SJCRH30 (cell line): ENCODE data around the gene BSDC1. TPM values are rescaled to one million over a fixed set of nuclear protein-coding genes. Genes with fewer than 3 reads are reported as not detected.
A peak's percentile ranks its signal among the peaks of the same experiment; 100 is the strongest.
"Not testable (repeated sequence)": the region's sequence is repeated elsewhere in the genome, so short reads cannot be mapped to it uniquely, and the experiment has no call there.

Experiments used
- DNase-seq, 2 experiments: peaks; one replicate each; pipeline ENCODE4 v3.0.0-alpha.2; 2015 to 2020
- H3K27ac ChIP-seq: fragments of 250-450 bp; sonication (Bioruptor Pico); 2 replicates; pipeline ENCODE4 v1.5.1; 2020; ENCODE audit warnings: mild to moderate bottlenecking, moderate library complexity
- H3K27me3 ChIP-seq: fragments of 250-450 bp; sonication (Bioruptor Pico); 2 replicates; pipeline ENCODE4 v1.5.1; 2020; ENCODE audit warnings: mild to moderate bottlenecking, moderate library complexity
- H3K36me3 ChIP-seq: fragments of 250-450 bp; sonication (Bioruptor Pico); 2 replicates; pipeline ENCODE4 v1.5.1; 2020; ENCODE audit warnings: mild to moderate bottlenecking, moderate library complexity
- H3K4me1 ChIP-seq: fragments of 250-450 bp; sonication (Bioruptor Pico); 2 replicates; pipeline ENCODE4 v1.5.1; 2020; ENCODE audit warnings: mild to moderate bottlenecking, moderate library complexity
- H3K4me3 ChIP-seq: fragments of 250-450 bp; sonication (Bioruptor Pico); 2 replicates; pipeline ENCODE4 v1.5.1; 2020; ENCODE audit warnings: mild to moderate bottlenecking, moderate library complexity
- H3K9me3 ChIP-seq: fragments of 250-450 bp; sonication (Bioruptor Pico); replicated peaks from 2 replicates; pipeline ENCODE4 v1.5.1; 2020; ENCODE audit warnings: mild to moderate bottlenecking, moderate library complexity
- total RNA-seq: library from RNA; depleted of rRNA; stranded (reverse); fragments of >200 nt; shearing (Covaris generic); gene quantifications from 2 replicates; pipeline ENCODE4 v1.2.3, GENCODE V29; 2014

The BSDC1 gene
- total RNA-seq, 1 experiment from 2014 or later: 54.5 TPM

GRCh38 chr1:32404946-32405345 is 10.7 kb upstream of the BSDC1 start:
- Histone ChIP-seq H3K4me1 (peaks cover 9% of the 10 kb centered on the region), H3K27me3 (no peaks in the 10 kb centered on the region), H3K9me3 (no peaks in the 10 kb centered on the region), H3K27ac (no peak overlapping the region), H3K4me3 (no peak overlapping the region), H3K36me3 (no peaks in the 10 kb centered on the region)
- DNase-seq: no peak

DNA sequence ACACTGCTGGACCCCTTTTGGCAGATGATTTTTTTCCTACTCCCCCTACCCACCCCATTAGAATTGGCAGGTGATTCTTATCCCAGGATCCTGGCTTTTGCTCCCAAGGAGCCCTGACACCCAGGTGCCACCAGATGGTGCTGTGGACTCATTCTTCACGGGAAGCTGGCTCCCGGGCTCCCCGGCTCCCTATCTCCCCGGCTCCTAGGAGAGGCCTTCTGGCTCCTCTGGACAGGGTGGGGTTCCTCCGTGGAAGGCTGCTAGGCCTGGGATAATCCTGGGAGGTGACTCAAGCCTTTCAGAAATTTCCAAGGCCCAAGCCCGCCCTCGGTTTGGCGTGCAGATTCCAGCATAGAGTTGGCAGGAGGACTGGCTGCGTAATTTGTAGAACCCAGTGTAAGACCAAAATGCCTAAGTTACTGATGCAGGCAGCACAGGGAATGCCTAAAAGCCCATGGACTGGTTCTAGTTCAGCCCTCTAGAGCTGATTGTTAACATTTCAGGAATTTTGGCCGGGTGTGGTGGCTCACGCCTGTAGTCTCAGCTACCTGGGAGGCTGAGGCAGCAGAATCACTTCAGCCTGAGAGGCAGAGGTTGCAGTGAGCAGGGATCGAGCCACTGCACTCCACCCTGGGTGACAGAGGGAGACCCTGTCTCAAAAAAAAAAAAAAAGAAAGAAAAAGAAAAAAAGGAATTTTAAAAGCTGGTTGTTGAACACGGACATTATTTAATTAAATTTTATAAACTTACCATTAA is 6.8 kb upstream of the BSDC1 start:
- Histone ChIP-seq H3K4me3 (no peak overlapping the region), H3K36me3 (no peaks in the 10 kb centered on the region), H3K27me3 (no peaks in the 10 kb centered on the region), H3K4me1 (peaks cover 7% of the 10 kb centered on the region), H3K9me3 (no peaks in the 10 kb centered on the region), H3K27ac (no peak overlapping the region)
- peak; percentile 88 to 94 for DNase-seq

DNA sequence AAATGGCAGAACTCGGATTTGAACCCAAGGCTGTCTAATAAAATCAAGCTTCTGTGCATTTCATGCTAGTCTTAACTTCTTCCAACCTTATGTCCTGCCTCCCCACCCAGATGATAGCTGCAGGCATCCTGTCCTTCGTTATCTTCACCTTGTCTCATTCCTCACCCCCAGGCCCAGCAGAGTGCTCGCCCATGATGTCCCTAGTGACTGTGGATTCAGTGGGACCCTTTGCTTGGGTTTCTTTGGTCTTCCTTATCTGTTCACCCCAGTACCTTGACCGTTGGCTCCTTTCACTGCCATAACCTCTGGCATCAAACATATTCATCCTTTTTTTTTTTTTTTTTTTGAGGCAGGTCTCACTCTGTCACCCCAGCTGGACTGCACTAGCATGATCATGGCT is 5.6 kb upstream of the BSDC1 start:
- no peak for DNase-seq
- Histone ChIP-seq H3K9me3 (no peaks in the 10 kb centered on the region), H3K4me1 (peaks cover 3% of the 10 kb centered on the region), H3K4me3 (no peak overlapping the region), H3K27me3 (no peaks in the 10 kb centered on the region), H3K27ac (no peak overlapping the region), H3K36me3 (no peaks in the 10 kb centered on the region)

- no peak for DNase-seq
- no peak overlapping the region for H3K27ac ChIP-seq
- no peak overlapping the region for H3K4me3 ChIP-seq
These were observed 4.2 kb upstream of the BSDC1 start for GRCh38 chr1:32398401-32398800.

DNA sequence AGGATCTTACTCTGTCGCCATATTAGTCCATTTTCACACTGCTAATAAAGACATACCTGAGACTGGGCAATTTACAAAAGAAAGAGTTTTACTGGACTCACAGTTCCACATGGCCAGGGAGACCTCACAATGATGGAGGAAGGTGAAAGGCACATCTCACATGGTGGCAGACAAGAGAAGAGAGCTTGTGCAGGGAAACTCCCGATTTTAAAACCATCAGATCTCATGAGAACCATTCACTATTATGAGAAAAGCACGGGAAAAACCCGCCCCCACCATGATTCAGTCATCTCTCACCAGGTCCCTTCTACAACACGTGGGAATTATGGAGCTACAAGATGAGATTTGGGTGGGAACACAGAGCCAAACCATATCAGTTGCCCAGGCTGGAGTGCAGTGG is 2.3 kb upstream of the BSDC1 start:
- H3K27me3 ChIP-seq, H3K4me1 ChIP-seq, H3K36me3 ChIP-seq, H3K9me3 ChIP-seq, H3K27ac ChIP-seq, H3K4me3 ChIP-seq, DNase-seq: not testable (repeated sequence)

More at GRCh38 chr1:32398401-32398800, 4.2 kb upstream of the BSDC1 start:
- no peaks in the 10 kb centered on the region for H3K9me3 ChIP-seq
- H3K27me3 ChIP-seq: no peaks in the 10 kb centered on the region
- peaks cover 5% of the 10 kb centered on the region for H3K4me1 ChIP-seq
- no peaks in the 10 kb centered on the region for H3K36me3 ChIP-seq

DNA sequence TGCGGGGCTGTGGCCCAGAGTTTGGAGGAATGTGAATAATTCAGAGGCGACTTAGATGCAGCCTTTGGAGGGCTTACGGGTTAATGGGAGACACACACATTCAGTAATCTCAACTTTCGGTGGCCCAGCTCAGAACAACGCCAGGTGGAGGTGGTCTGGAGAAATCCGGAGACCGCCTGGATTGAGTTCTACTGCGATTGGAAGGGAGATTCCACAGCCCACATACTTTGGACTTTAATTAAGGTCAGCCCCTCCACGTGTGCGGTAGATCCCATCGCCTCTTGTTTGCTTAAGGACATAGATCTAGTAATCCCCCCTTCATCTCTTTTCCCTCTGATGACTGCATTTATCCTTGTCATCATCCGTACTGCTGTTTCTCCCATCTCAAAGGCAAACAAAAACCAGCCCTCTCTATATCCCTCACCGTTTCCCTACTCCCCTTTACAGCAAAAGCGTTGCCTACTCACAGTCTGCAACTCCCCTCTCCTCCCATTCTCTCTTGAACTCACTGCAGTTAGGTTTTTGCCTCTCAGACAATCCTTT is 720 bp upstream of the BSDC1 start:
- Histone ChIP-seq H3K27ac (peak overlapping the region; percentile 77), H3K27me3 (no peaks in the 10 kb centered on the region), H3K36me3 (no peaks in the 10 kb centered on the region), H3K9me3 (no peaks in the 10 kb centered on the region), H3K4me3 (peak overlapping the region; percentile 84), H3K4me1 (peaks cover 6% of the 10 kb centered on the region; the same call in 1 of the 2 replicates)
- no peak for DNase-seq

GRCh38 chr1:32393832-32394140 is 455 bp downstream of the BSDC1 start:
- no peaks in the 10 kb centered on the region for H3K9me3 ChIP-seq
- H3K27ac ChIP-seq: peak overlapping the region; percentile 77
- peak overlapping the region; percentile 84 for H3K4me3 ChIP-seq
- H3K27me3 ChIP-seq: no peaks in the 10 kb centered on the region
- no peaks in the 10 kb centered on the region for H3K36me3 ChIP-seq
- peaks cover 6% of the 10 kb centered on the region; the same call in 1 of the 2 replicates for H3K4me1 ChIP-seq
- no peak for DNase-seq

DNA sequence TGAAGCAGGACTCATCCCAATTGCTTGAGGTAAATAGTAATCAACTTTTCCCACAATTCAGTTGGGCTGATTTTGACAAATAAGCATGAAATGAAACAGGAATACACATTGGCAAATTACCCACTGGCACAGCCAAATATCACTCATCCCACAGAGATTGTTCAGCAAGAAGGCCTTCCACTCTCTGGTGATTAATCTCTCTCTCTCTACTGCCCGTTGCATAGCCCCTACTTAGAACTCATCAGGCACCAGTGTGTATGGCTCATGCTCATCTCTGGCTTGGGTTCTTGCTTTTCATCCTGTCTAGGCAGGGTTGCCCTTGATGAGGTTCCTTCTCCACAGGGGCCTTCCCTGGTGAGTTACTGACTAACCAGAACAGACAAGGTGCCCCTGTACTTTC is 1.1 kb downstream of the BSDC1 start:
- Histone ChIP-seq H3K27ac (no peak overlapping the region), H3K4me3 (peak overlapping the region; percentile 84), H3K36me3 (no peaks in the 10 kb centered on the region), H3K4me1 (peaks cover 6% of the 10 kb centered on the region; the same call in 1 of the 2 replicates), H3K9me3 (no peaks in the 10 kb centered on the region), H3K27me3 (no peaks in the 10 kb centered on the region)
- DNase-seq: no peak

GRCh38 chr1:32392325-32392724 is 1.9 kb downstream of the BSDC1 start:
- no peak overlapping the region for H3K27ac ChIP-seq
- no peaks in the 10 kb centered on the region for H3K27me3 ChIP-seq
- H3K4me3 ChIP-seq: no peak overlapping the region
- no peak for DNase-seq
- no peaks in the 10 kb centered on the region for H3K9me3 ChIP-seq
- H3K4me1 ChIP-seq: peaks cover 6% of the 10 kb centered on the region; the same call in 1 of the 2 replicates
- no peaks in the 10 kb centered on the region for H3K36me3 ChIP-seq

GRCh38 chr1:32390904-32391870 is 3.1 kb downstream of the BSDC1 start:
- Histone ChIP-seq H3K27me3 (no peaks in the 10 kb centered on the region), H3K4me1 (peaks cover 6% of the 10 kb centered on the region; the same call in 1 of the 2 replicates), H3K9me3 (no peaks in the 10 kb centered on the region), H3K27ac (no peak overlapping the region), H3K4me3 (no peak overlapping the region), H3K36me3 (0 out of 2 replicates have a peak, but pooled peaks cover 8% of the 10 kb centered on the region)
- no peak for DNase-seq

- Histone ChIP-seq H3K4me1 (peaks cover 6% of the 10 kb centered on the region; the same call in 1 of the 2 replicates), H3K4me3 (no peak overlapping the region), H3K27ac (no peak overlapping the region), H3K9me3 (no peaks in the 10 kb centered on the region), H3K27me3 (no peaks in the 10 kb centered on the region), H3K36me3 (peaks cover 22% of the 10 kb centered on the region)
- no peak for DNase-seq
These were observed 5.6 kb downstream of the BSDC1 start for GRCh38 chr1:32388641-32389040.

DNA sequence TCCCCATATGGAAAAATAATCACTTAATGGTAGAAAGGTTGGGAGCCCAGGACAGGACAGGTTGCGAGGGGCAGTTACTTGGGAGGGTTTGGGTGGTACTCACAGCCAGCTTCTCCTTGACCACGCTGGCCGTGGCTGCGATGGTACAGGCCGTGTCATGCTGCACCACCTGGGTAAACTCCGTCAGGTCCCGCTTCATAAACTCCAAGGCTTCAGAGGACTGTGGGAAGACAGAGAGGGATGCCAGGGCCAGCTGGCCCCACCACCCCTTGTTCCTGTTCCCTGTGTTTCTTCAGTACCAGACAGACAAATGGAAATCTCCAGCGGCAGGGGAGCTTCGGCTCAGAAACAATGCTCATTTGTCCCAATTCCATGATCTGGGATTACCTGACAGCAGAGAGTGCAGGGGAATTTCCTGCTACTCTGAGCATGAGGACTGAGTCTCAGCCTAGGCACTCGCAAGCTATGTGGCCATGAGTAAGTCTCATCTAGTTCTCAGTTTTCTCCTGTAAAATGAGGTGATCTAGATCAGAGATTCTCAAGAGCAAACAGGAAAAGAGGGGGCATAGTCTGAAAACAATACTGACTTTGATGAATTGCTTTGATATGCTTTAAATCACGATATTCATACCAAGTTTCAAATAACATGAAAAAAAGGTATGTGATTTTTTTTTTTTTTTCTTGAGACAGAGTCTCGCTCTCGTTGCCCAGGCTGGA is 7.4 kb downstream of the BSDC1 start:
- no peak for DNase-seq
- Histone ChIP-seq H3K9me3 (no peaks in the 10 kb centered on the region), H3K4me3 (no peak overlapping the region), H3K27me3 (no peaks in the 10 kb centered on the region), H3K4me1 (no peaks in the 10 kb centered on the region), H3K36me3 (peaks cover 33% of the 10 kb centered on the region), H3K27ac (no peak overlapping the region)

DNA sequence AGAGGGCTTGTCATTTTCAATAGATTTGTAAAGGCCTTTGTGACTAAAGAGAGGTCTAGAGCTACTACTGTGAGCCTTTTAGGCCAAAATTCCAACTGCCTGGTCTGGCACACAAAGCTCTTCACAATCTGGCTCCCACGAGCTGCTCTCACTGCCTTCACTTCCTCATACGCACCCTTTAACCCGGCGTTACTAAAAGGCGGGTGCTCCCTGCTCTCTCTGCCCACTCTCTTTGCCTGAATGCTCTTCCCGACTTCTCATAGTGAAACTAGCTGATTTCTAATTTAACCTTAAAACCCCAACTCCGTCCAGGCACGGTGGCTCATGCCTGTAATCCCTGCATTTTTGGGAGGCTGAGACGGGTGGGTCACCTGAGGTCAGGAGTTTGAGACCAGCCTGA is 14.2 kb downstream of the BSDC1 start:
- Histone ChIP-seq H3K9me3 (no peaks in the 10 kb centered on the region), H3K36me3 (peaks cover 51% of the 10 kb centered on the region), H3K27ac (no peak overlapping the region), H3K4me3 (no peak overlapping the region), H3K27me3 (no peaks in the 10 kb centered on the region), H3K4me1 (no peaks in the 10 kb centered on the region)
- DNase-seq: no peak

GRCh38 chr1:32377541-32378220 is 16.6 kb downstream of the BSDC1 start:
- no peak for DNase-seq
- Histone ChIP-seq H3K36me3 (peaks cover 46% of the 10 kb centered on the region), H3K4me3 (no peak overlapping the region), H3K4me1 (no peaks in the 10 kb centered on the region), H3K9me3 (no peaks in the 10 kb centered on the region), H3K27ac (no peak overlapping the region), H3K27me3 (no peaks in the 10 kb centered on the region)
